ENCODE results near the gene ARMH4. TPM values are rescaled to one million over a fixed set of nuclear protein-coding genes. Genes with fewer than 3 reads are reported as not detected.

The ARMH4 gene
- polyA plus RNA-seq, 4 donors = 71.3 to 73.6 (median 72.1) TPM

DNA sequence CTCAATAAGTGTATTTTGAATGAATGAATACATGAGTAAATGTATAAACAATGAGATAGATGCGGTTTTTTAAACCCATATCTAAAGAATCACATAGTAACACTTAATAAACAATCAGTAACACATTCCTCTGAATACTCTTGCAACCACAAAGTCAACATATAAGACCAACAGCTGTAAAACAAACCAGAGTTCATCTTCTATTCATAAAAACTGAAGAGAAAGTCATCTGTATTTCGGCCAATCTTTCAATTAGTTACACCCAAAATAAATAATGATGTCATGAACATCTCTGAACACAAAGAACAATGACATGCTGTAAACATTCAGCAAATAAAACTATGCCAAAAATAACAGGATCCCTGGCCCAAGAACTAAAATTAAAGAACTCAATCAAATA, 47.2 kb downstream of the ARMH4 start:
- DNase-seq (ENCODE audit: low read depth in 4 of 4, low spot score in 2 of 4) = peak in 1 of 4 donors; percentile 15

GRCh38 chr14:58100735-58101368, 51.2 kb downstream of the ARMH4 start:
- no peak for DNase-seq (ENCODE audit: low read depth in 4 of 4, low spot score in 2 of 4)

- no peak for DNase-seq (ENCODE audit: low read depth in 4 of 4, low spot score in 2 of 4)
These were observed 52.3 kb downstream of the ARMH4 start for GRCh38 chr14:58099682-58100081.

DNA sequence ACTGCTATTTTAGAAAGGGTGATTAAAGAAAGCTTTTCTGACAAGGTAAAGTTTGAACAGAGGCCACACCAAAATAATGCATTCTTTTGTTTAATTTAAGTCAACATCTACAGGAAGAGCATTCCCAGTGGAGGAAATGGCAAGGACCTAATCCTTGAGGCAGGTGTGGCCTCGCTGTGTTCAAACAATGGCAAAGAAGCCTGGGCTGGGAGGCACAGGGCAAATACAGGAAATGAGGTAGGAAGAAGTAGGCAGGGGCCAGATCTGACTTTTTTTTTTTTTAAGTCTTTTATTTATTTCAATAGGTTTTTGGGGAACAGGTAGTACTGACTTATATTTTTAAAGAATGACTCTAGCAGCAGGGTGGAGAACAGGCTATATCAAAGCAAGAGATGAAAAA, 53.5 kb downstream of the ARMH4 start:
- no peak for DNase-seq (ENCODE audit: low read depth in 4 of 4, low spot score in 2 of 4)

DNA sequence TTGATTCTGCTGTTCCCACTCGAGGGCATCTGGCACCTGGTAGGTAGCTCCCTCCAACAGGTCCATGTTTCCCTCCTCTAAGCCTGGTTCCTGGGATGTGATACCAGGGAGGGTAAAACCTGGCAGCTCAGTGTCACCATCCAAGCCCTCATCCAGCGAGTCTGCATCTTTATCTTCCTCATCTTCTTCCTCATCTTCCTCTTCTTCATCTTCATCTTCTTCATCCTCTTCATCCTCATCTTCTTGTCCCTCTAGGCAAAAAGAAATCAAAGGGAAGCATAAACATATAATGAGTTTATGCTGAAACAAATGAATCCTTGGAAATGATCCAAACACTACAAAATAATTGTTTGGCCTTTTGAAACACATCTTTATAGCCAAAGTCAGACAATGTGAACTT, 55.3 kb downstream of the ARMH4 start:
- no peak for DNase-seq (ENCODE audit: low read depth in 4 of 4, low spot score in 2 of 4)

- DNase-seq (ENCODE audit: low read depth in 4 of 4, low spot score in 2 of 4) = no peak
These were observed 60.0 kb downstream of the ARMH4 start for GRCh38 chr14:58091883-58092630.

GRCh38 chr14:58089612-58090011, 62.4 kb downstream of the ARMH4 start:
- DNase-seq (ENCODE audit: low read depth in 4 of 4, low spot score in 2 of 4) = no peak

GRCh38 chr14:58088961-58089360, 63.1 kb downstream of the ARMH4 start:
- DNase-seq (ENCODE audit: low read depth in 4 of 4, low spot score in 2 of 4) = no peak

DNA sequence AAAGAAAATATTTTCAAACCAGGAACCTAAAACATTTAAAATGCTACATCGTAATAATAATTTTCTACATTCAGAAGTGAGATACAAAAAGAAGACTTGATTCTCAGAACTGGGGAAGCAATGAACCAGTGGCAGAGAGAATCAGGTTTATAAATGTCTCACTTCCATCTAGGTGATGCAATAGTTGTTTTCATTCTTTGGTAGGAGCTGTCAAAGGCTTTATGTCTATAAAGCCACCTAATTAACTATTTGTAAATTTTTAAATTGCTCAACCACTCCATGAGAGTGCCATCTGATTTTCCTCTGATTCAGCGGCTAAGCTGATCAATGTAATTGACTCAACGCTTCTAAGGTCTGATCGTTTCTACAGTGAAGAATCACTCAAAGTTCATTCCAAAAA, 66.1 kb downstream of the ARMH4 start:
- DNase-seq (ENCODE audit: low read depth in 4 of 4, low spot score in 2 of 4) = no peak

DNA sequence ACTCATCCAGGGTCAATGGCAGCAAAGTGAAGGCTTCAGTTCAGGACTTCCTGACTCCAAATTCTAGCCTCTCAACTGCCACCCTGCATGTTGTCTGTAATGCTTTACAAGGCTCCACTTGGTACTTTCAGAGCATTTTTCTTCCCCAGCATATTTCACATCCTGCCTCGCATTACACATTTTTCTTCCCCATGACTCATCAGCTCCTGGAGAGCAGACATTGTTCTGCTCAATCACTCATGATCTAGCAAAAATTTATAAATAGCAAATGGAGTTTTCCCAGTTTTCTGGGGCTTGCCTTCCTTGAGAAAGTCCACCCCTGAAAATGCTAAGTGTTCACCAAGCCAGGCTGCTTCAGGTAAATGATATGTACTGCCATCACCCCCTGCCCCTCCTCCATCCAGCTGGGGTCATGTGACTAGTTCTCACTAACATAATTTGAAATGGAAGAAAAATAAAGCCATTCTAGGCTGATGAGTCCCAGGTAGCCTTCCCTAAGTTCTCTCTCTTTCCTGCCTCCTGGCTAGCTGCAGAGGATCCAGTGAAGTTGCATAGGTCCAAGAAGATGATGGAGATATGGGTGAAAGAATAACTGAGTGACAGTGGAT, 69.4 kb downstream of the ARMH4 start:
- DNase-seq (ENCODE audit: low read depth in 4 of 4, low spot score in 2 of 4) = no peak

- no peak for DNase-seq (ENCODE audit: low read depth in 4 of 4, low spot score in 2 of 4)
These were observed 70.0 kb downstream of the ARMH4 start for GRCh38 chr14:58082011-58082410.

DNA sequence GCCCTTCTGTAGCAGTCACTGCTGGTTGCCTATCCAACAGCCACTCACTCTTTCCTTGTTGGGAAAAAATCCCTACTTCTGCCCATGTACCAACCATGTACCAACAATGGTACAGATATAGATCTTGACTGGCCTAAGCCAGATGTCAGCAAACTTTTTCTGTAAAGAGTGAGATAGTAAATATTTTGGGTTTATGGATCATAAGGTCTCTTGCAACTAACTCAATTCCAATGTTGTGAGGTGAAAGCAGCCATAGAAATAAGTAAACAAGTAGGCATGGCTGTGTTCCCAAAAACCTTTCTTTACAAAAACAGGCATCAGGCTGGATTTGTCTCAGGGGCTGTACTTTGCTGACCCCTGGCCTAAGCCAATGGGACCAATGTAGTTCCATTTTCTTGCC, 73.5 kb downstream of the ARMH4 start:
- no peak for DNase-seq (ENCODE audit: low read depth in 4 of 4, low spot score in 2 of 4)

- no peak for DNase-seq (ENCODE audit: low read depth in 4 of 4, low spot score in 2 of 4)
These were observed 73.9 kb downstream of the ARMH4 start for GRCh38 chr14:58078068-58078467.

DNA sequence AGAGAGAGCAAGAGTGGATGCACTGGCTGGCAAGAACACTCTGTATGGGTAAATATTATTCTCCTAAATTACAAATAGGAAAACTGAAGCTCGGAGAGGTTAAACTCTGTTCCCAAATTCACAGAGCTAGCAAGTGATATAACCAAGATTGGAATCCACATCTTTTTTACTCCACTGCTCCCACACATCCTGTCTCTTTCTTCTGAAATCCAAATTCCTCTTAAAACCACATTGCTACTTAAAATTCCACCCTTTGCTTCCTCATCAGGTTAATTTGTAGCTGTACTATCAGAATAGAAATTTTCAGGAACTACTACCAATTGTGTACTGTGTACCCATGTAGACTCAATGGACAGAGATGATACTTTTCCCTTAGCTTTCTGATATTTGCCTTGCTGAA, 74.4 kb downstream of the ARMH4 start:
- no peak for DNase-seq (ENCODE audit: low read depth in 4 of 4, low spot score in 2 of 4)

DNA sequence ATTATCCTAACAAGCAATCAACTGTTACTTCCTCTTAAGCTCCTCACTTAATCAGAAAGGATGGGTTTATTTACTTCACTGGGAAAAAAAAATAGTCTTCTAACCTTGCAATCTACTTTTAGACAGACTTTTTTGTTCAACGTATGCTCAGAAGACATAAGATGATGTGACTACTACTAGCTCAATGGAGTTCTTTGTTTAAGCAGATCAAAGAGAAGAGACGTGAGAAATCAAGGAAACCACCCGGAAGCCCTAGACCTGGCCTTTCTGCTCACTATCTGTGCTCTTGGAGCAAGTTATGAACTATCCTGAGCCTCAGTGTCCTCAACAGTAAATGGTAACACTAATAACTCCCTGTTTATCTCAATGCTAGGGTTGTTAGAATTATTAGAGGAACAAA, 78.5 kb downstream of the ARMH4 start:
- no peak for DNase-seq (ENCODE audit: low read depth in 4 of 4, low spot score in 2 of 4)

- peak in 3 of 4 donors; percentile 36 to 50 (median 37) for DNase-seq (ENCODE audit: low read depth in 4 of 4, low spot score in 2 of 4)
These were observed 79.5 kb downstream of the ARMH4 start for GRCh38 chr14:58072288-58073071.

- no peak for DNase-seq (ENCODE audit: low read depth in 4 of 4, low spot score in 2 of 4)
These were observed 80.7 kb downstream of the ARMH4 start for GRCh38 chr14:58071341-58071740.

- DNase-seq (ENCODE audit: low read depth in 4 of 4, low spot score in 2 of 4) = no peak
These were observed 83.7 kb downstream of the ARMH4 start for GRCh38 chr14:58068306-58068705.

DNA sequence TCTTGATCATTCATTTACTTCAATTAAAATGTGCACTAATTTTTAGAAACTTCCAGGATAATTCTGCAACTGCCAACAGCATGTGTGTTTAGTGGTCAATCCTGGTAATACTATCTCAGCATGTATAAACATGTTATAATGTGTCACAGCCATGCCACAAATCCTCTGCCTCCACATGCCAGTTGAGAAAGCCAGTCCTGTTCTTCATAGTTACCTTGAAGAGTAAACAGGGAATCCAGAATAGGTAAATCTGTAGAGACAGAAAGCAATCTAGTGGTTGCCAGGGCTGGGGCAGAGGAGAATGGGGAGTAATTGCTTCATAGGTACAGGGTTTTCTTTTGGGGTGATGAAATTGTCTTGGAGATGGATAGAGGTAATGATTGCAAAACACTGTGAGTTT, 85.9 kb downstream of the ARMH4 start:
- DNase-seq (ENCODE audit: low read depth in 4 of 4, low spot score in 2 of 4) = no peak

GRCh38 chr14:58061581-58061980, 90.4 kb downstream of the ARMH4 start:
- DNase-seq (ENCODE audit: low read depth in 4 of 4, low spot score in 2 of 4) = no peak

DNA sequence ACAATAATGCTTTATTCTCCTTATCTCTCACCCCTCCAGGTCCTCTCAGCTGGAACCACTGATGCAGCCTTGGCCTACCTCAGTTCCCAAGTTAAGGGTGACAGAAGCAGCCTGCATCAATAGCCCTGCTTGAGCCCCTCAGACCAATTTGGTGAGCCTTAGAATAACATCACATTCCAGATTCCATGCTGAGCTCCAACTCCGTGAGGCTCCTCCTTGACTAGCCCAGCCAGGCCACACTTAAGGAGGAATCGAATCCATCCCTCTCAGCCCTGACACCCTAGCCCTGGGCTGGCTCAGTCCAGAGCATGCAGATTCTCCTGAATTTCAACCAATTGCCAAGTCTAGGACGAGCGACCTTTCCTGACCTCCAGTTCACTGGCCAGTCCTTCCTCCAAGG, 91.1 kb downstream of the ARMH4 start:
- no peak for DNase-seq (ENCODE audit: low read depth in 4 of 4, low spot score in 2 of 4)

Measured in left renal cortex interstitium (tissue), 4 donors.